ENCODE measurements around the gene PAPSS1.

- TF ChIP-seq MAX (IDR thresholded peaks at IDR 0.05): no peak
- TF ChIP-seq HMGXB4 (CRISPR knock-in tag; IDR thresholded peaks at IDR 0.05; ENCODE audit: borderline replicate concordance): no peak
- TF ChIP-seq RARB (CRISPR knock-in tag; IDR thresholded peaks at IDR 0.05): no peak
- TF ChIP-seq MAZ (IDR thresholded peaks at IDR 0.05; ENCODE audit: borderline replicate concordance, low read depth, low read length): no peak
- no peak for TF ChIP-seq POLR2A (IDR thresholded peaks at IDR 0.05; ENCODE audit: low read length)
Measured at GRCh38 chr4:107757864-107758476, 37.9 kb upstream of the PAPSS1 start.

All from A549 (cell line).